K562 (cell line): ENCODE data around the gene FRMPD4. TPM values are rescaled to one million over a fixed set of nuclear protein-coding genes. Genes with fewer than 3 reads are reported as not detected.

Experiments
- ATAC-seq: fragments of 200-7000 bp; cut with Tn5 transposase; 3 replicates; pipeline ENCODE4 v1.9.1; 2020; ENCODE audit warnings: moderate library complexity
- BruUV-seq: library from RNA; stranded (reverse); fragments of 400-500 nt; replicated peaks from 2 replicates; lab custom pipeline; 2021; lab: Mats Ljungman, UMichigan
- CTCF ChIA-PET: fragments of 300-600 bp; formaldehyde crosslinking; extraction: SDS; loops from one replicate; lab custom pipeline; 2021; ENCODE audit warnings: low intra/inter-chr PET ratio; lab: Yijun Ruan, JAX
- POLR2A ChIA-PET: fragments of 300-600, 350-650 bp; sonication (Branson Sonifier 250); formaldehyde crosslinking; extraction: SDS; loops from one replicate; lab custom pipeline; 2021; ENCODE audit warnings: antibody characterized with exemption, inconsistent platforms; lab: Yijun Ruan, JAX
- DNase-seq, 4 experiments: peaks; one replicate each; pipeline versions ENCODE4 v3.0.0 to v3.0.0-alpha.2; 2011 to 2018; ENCODE audit warnings: low spot score in 3 of 4, mixed read lengths in 3 of 4; ENCODE audit errors: extremely low read depth in 1 of 4
- FAIRE-seq: peaks from 2 replicates; lab custom pipeline; 2011; peaks lifted over from hg19 to GRCh38; lab: Jason Lieb, UNC
- H2AFZ ChIP-seq: 2 replicates; pipeline ENCODE4 v1.6.0; 2011; ENCODE audit warnings: low read depth, low read length, control low read depth, inconsistent platforms
- H3K27ac ChIP-seq: fragments of 200-600 bp; 3 replicates; pipeline ENCODE4 v1.8.0; 2011; ENCODE audit warnings: low read depth, mild to moderate bottlenecking, control low read depth, inconsistent platforms, low read length, moderate library complexity, mixed read lengths; ENCODE audit errors: extremely low read depth
- H3K27me3 ChIP-seq, 2 experiments: fragments of 300-600 bp in 1 of 2; 2 replicates in 1 of 2; 3 replicates in 1 of 2; pipeline versions ENCODE4 v1.6.0 to v1.8.0; 2011; ENCODE audit warnings: inconsistent platforms in 2 of 2, low read length in 2 of 2, mild to moderate bottlenecking in 1 of 2, mixed read lengths in 1 of 2, moderate library complexity in 1 of 2; ENCODE audit not compliant: control insufficient read depth in 2 of 2, insufficient read depth in 2 of 2
- H3K36me3 ChIP-seq: fragments of 300-600 bp; 3 replicates; pipeline ENCODE4 v1.8.0; 2011; ENCODE audit warnings: mild to moderate bottlenecking, low read length, inconsistent platforms; ENCODE audit not compliant: control insufficient read depth, insufficient read depth
- H3K4me1 ChIP-seq, 2 experiments: fragments of 200-600 bp in 1 of 2; replicated peaks in 1 of 2; 2 replicates in 1 of 2; 3 replicates in 1 of 2; pipeline versions ENCODE4 v1.5.1 to v1.8.0; 2011; ENCODE audit warnings: inconsistent platforms in 2 of 2, low read length in 2 of 2, mild to moderate bottlenecking in 1 of 2, mixed read lengths in 1 of 2, moderate library complexity in 1 of 2; ENCODE audit not compliant: control insufficient read depth in 2 of 2, insufficient read depth in 2 of 2
- H3K4me2 ChIP-seq: 2 replicates; pipeline ENCODE4 v1.6.1; 2011; ENCODE audit warnings: low read length, control low read depth, inconsistent platforms, mixed read lengths; ENCODE audit not compliant: insufficient read depth
- H3K4me3 ChIP-seq: fragments of 200-600 bp; sonication (generic), shearing (Covaris generic); 2 replicates; pipeline ENCODE4 v1.5.1; 2016; ENCODE audit warnings: control low read depth, inconsistent platforms
- H3K79me2 ChIP-seq: fragments of 200-600 bp; 3 replicates; pipeline ENCODE4 v1.8.0; 2011; ENCODE audit warnings: low read length, inconsistent platforms; ENCODE audit not compliant: control insufficient read depth, insufficient read depth
- H3K9ac ChIP-seq, 2 experiments: 2 replicates each; pipeline versions ENCODE4 v1.6.0 to v1.6.1; 2011; ENCODE audit warnings: low read depth in 2 of 2, low read length in 2 of 2, control low read depth in 1 of 2, inconsistent platforms in 1 of 2, mild to moderate bottlenecking in 1 of 2, mixed read lengths in 1 of 2; ENCODE audit not compliant: insufficient read depth in 1 of 2
- H3K9me1 ChIP-seq: one replicate; pipeline ENCODE4 v1.6.0; 2011; ENCODE audit warnings: inconsistent platforms, mild to moderate bottlenecking, low read length, moderate library complexity; ENCODE audit not compliant: control insufficient read depth, insufficient read depth
- H3K9me3 ChIP-seq: replicated peaks from 2 replicates; pipeline ENCODE4 v1.5.1; 2011; ENCODE audit warnings: low read depth, low read length, inconsistent platforms; ENCODE audit not compliant: control insufficient read depth, insufficient read depth
- H4K20me1 ChIP-seq: replicated peaks from 2 replicates; pipeline ENCODE4 v1.6.1; 2011; ENCODE audit warnings: low read length, inconsistent platforms, mixed read lengths; ENCODE audit not compliant: control insufficient read depth, insufficient read depth
- RBM17 ChIP-seq: fragments of 200-400 bp; formaldehyde crosslinking; IDR thresholded peaks from 2 replicates; pipeline ENCODE4 v1.6.1; 2017; ENCODE audit warnings: low read depth, mild to moderate bottlenecking, low read length, borderline replicate concordance
- SMAD1 ChIP-seq: fragments of 150-350 bp; IDR thresholded peaks from 2 replicates; pipeline ENCODE4 v1.6.1; 2014; ENCODE audit warnings: low read length, low read depth; ENCODE audit not compliant: partially characterized antibody
- SNIP1 ChIP-seq: fragments of 450-650 bp; IDR thresholded peaks from 2 replicates; pipeline ENCODE4 v1.7.1; 2017; ENCODE audit warnings: low read depth, mild to moderate bottlenecking
- TSC22D4 ChIP-seq: fragments of 450-650 bp; IDR thresholded peaks from 2 replicates; pipeline ENCODE4 v1.6.1; 2016; ENCODE audit warnings: missing genetic modification characterization, missing biosample characterization, control low read depth
- ZNF124 ChIP-seq: sonication (generic); formaldehyde crosslinking; IDR thresholded peaks from 2 replicates; pipeline ENCODE4 v1.8.1; 2022; ENCODE audit warnings: missing genetic modification reagents
- ZNF717 ChIP-seq: fragments of 250-450 bp; sonication (Bioruptor Pico); IDR thresholded peaks from 2 replicates; pipeline ENCODE4 v1.5.0; 2021
- ZNF79 ChIP-seq: fragments of 250-450 bp; sonication (Bioruptor Pico); IDR thresholded peaks from 2 replicates; pipeline ENCODE4 v1.4.0; 2020; ENCODE audit warnings: low read depth, mild to moderate bottlenecking, moderate library complexity
- WGBS: fragments of 100-300 bp; shearing (Covaris generic); methylation state at CpG from one replicate; pipeline ENCODE4 v1.1.6; 2016; ENCODE audit warnings: low coverage, mixed read lengths; ENCODE audit not compliant: insufficient coverage; ENCODE audit errors: missing lambda C conversion rate; 5-methylcytosine and 5-hydroxymethylcytosine counted together
- in situ Hi-C: fragments of 300-500 bp; cut with MboI; formaldehyde crosslinking; loops from 4 replicates; pipeline ENCODE4 v1.15.0; 2018; ENCODE audit warnings: inconsistent platforms, mixed read lengths
- intact Hi-C: fragments of 100-400 bp; cut with micrococcal nuclease; formaldehyde crosslinking; loops from 2 replicates; pipeline ENCODE4 v1.14.2; 2022
- polyA plus RNA-seq, 8 experiments: library from polyadenylated mRNA; depleted of rRNA in 4 of 8; stranded (reverse) in 5 of 8; unstranded in 3 of 8; fragments of >200 nt; fragmentation: Nextera tagmentation in 2 of 8; fragmentation: Illumina TruSeq in 1 of 8; extraction: Ambion mirVana in 2 of 8; extraction: Trizol in 1 of 8; gene quantifications; 2 replicates each; pipeline versions ENCODE4 v1.2.1 to v1.2.3, GENCODE V29; 2011 to 2014; ENCODE audit warnings: inconsistent platforms in 1 of 8, missing spikeins in 1 of 8
- total RNA-seq, 7 experiments: library from RNA; depleted of rRNA in 6 of 7; stranded (reverse); fragments of >200 nt in 6 of 7; fragmentation: Illumina TruSeq in 2 of 7; extraction: Trizol in 2 of 7; gene quantifications; 2 replicates each; pipeline versions ENCODE4 v1.2.1 to v1.2.3, GENCODE V29; 2011 to 2021; ENCODE audit warnings: low replicate concordance in 1 of 7
- TF ChIP-seq, protein P1 (sequence below): sonication (generic); formaldehyde crosslinking; IDR thresholded peaks from 2 replicates; pipeline ENCODE4 v1.8.0; 2022; ENCODE audit warnings: missing genetic modification reagents, mild to moderate bottlenecking, borderline replicate concordance
- TF ChIP-seq, protein P2 (sequence below): fragments of 250-450 bp; sonication (Bioruptor Pico); IDR thresholded peaks from 2 replicates; pipeline ENCODE4 v1.5.0; 2020; ENCODE audit warnings: mild to moderate bottlenecking, borderline replicate concordance

FRMPD4 gene
- total and polyA plus RNA-seq, 9 of the 15 experiments (the other 6 are each of a cell fraction or from before 2014, with no cell fraction given) = not detected

DNA sequence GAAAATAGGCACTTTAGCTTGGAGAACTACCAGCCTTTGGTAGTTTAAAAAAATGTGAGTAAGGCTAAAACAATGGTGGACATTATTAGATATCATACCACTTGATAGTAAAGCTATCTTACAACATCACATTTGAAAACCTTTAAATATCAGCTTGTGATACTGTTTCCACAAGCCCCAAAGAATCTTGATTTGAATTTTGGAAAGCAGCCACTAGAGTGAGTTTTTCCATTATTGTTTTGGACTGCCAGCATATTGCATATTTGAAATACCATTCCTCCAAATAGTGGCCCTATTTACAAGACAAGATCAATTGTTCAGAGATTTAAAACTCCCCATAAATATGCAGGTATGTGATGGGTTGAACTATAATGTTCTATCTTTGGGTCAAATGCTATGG lies 349.9 kb downstream of the FRMPD4 start (continued):
- TF ChIP-seq, protein P1, sequence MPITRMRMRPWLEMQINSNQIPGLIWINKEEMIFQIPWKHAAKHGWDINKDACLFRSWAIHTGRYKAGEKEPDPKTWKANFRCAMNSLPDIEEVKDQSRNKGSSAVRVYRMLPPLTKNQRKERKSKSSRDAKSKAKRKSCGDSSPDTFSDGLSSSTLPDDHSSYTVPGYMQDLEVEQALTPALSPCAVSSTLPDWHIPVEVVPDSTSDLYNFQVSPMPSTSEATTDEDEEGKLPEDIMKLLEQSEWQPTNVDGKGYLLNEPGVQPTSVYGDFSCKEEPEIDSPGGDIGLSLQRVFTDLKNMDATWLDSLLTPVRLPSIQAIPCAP = no peak
- TF ChIP-seq RBM17 (no peak), ZNF79 (CRISPR knock-in tag) (no peak), ZNF717 (CRISPR knock-in tag) (no peak), SMAD1 (no peak), SNIP1 (no peak), ZNF124 (CRISPR knock-in tag) (no peak)
- TF ChIP-seq, protein P2, sequence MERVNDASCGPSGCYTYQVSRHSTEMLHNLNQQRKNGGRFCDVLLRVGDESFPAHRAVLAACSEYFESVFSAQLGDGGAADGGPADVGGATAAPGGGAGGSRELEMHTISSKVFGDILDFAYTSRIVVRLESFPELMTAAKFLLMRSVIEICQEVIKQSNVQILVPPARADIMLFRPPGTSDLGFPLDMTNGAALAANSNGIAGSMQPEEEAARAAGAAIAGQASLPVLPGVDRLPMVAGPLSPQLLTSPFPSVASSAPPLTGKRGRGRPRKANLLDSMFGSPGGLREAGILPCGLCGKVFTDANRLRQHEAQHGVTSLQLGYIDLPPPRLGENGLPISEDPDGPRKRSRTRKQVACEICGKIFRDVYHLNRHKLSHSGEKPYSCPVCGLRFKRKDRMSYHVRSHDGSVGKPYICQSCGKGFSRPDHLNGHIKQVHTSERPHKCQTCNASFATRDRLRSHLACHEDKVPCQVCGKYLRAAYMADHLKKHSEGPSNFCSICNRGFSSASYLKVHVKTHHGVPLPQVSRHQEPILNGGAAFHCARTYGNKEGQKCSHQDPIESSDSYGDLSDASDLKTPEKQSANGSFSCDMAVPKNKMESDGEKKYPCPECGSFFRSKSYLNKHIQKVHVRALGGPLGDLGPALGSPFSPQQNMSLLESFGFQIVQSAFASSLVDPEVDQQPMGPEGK = no peak

DNA sequence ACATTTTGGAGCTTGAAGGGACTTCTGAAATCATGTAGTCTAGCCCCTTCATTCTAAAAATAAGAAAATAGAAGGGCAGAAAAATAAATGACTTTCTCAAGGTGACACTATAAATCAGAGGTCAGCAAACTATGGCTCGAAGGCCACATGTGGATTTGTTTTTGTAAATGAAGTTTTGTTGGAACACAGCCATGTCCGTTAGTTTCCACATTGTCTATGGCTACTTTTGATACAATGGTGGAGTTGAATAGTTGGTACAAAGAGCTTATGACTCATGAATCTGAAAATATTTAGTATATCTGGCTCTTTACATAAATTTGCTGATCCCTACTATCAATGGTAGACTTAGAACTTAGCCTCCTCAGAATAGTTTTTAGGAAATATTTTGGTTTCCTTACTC lies 350.5 kb downstream of the FRMPD4 start:
- 0% methylated on average over 2 of the region's 2 CpGs for WGBS
- Histone ChIP-seq H2AFZ (no peak overlapping the region), H3K79me2 (no peaks in the 10 kb centered on the region), H3K27ac (no peak overlapping the region), H3K9me3 (no peaks in the 10 kb centered on the region), H3K27me3 (no peaks in the 10 kb centered on the region), H3K9me1 (no peaks in the 10 kb centered on the region), H4K20me1 (no peaks in the 10 kb centered on the region), H3K4me3 (no peak overlapping the region), H3K4me1 (no peaks in the 10 kb centered on the region), H3K36me3 (no peaks in the 10 kb centered on the region), H3K4me2 (no peak overlapping the region), H3K9ac (no peak overlapping the region)
- no peak for ATAC-seq
- BruUV-seq = no TSS peak
- TF ChIP-seq TSC22D4 (tag) = no peak
- ChIA-PET POLR2A (no interaction called here), CTCF (no interaction called here)
- intact Hi-C loops (no loop called here), in situ Hi-C loops (no loop called here)
- no peak for DNase-seq
- no peak for FAIRE-seq
